ENCODE data around the gene LY6G6D.

The LY6G6D gene

GRCh38 chr6:31715022-31715958 lies at the start of gene LY6G6D:
TSS of gene LY6G6D (plus strand) at chr6:31715348. CDS start at chr6:31715356, 8 bp downstream.
- DNase-seq: no peak

- peak; percentile 98 for DNase-seq
Observed at GRCh38 chr6:31665501-31666336, 49.4 kb upstream of the LY6G6D start, which contains the start of gene CSNK2B. TSS of gene CSNK2B (plus strand) at chr6:31666080. CDS start at chr6:31666832, 752 bp downstream.

- DNase-seq: no peak
Observed at GRCh38 chr6:31666337-31666965, 48.7 kb upstream of the LY6G6D start.

- DNase-seq: no peak
Observed at GRCh38 chr6:31669676-31670075, 45.5 kb upstream of the LY6G6D start, which contains the start of gene LY6G5B. TSS of gene LY6G5B (plus strand) at chr6:31669976. CDS start at chr6:31670951, 975 bp downstream.

GRCh38 chr6:31676322-31676903 lies 38.7 kb upstream of the LY6G6D start:
- DNase-seq: no peak

GRCh38 chr6:31676904-31677303 lies 38.2 kb upstream of the LY6G6D start:
- no peak for DNase-seq

- DNase-seq: no peak
Observed at GRCh38 chr6:31677955-31678354, 37.2 kb upstream of the LY6G6D start.

- peak; percentile 52 for DNase-seq
Observed at GRCh38 chr6:31680226-31681134, 34.7 kb upstream of the LY6G6D start, which contains the start of gene LY6G5C. TSS of gene LY6G5C (minus strand) at chr6:31681067. CDS start at chr6:31680373, 694 bp downstream.

GRCh38 chr6:31681135-31681671 lies 33.9 kb upstream of the LY6G6D start:
- DNase-seq: peak; percentile 36

- no peak for DNase-seq
Observed at GRCh38 chr6:31683591-31683990, 31.6 kb upstream of the LY6G6D start.

GRCh38 chr6:31686483-31686882 lies 28.7 kb upstream of the LY6G6D start:
- DNase-seq: no peak

GRCh38 chr6:31687321-31687720 lies 27.8 kb upstream of the LY6G6D start:
- DNase-seq: no peak

- DNase-seq: no peak
Observed at GRCh38 chr6:31687860-31688693, 27.1 kb upstream of the LY6G6D start.

GRCh38 chr6:31689249-31690110 lies 25.7 kb upstream of the LY6G6D start:
- DNase-seq: peak; percentile 15

- no peak for DNase-seq
Observed at GRCh38 chr6:31690231-31691077, 24.7 kb upstream of the LY6G6D start.

- no peak for DNase-seq
Observed at GRCh38 chr6:31691078-31691463, 24.1 kb upstream of the LY6G6D start.

GRCh38 chr6:31691564-31692108 lies 23.5 kb upstream of the LY6G6D start:
- DNase-seq: no peak

- no peak for DNase-seq
Observed at GRCh38 chr6:31692353-31692752, 22.8 kb upstream of the LY6G6D start.

All from activated CD4-positive, alpha-beta T cell treated with anti-CD3 and anti-CD28 coated beads, Interleukin-2, amount 50 U/mL, for 1 hour (primary cell).